Measurements from ENCODE around the gene NYAP2.
A peak's percentile ranks its signal among the peaks of the same experiment; 100 is the strongest.

NYAP2 gene

GRCh38 chr2:225399504-225399903, at the start of gene NYAP2:
NYAP2 (plus strand) TSS chr2:225399710; CDS start chr2:225408881, 9,171 bp downstream.
- DNase-seq = no peak

DNA sequence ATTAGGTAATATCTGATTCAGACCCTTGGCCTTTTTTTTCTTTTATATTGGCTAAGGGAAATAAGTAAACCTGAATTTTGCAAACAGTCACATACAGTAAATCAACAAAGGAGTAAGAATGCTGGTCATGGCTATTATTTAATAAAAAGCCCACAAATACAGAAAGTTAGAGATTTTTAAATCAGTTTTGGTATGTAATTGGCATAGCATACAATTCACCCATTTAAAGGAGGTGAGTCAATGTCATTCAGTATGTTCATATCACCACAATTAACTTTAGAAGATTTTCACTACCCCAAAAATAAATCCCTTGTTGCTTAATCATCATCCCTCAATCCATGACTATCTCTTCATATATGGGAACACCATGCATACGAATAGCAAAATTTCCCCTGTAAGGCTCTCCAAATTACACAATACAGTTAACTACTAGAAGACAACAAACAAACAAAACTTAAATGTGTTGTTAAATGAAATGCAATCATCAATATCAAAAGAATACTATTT, 45.9 kb upstream of the NYAP2 start:
- DNase-seq = peak; percentile 26

- peak; percentile 77 for DNase-seq
Measured at GRCh38 chr2:225354281-225354774, 45.2 kb upstream of the NYAP2 start.

GRCh38 chr2:225355788-225356187, 43.7 kb upstream of the NYAP2 start:
- DNase-seq = no peak

GRCh38 chr2:225366731-225367130, 32.8 kb upstream of the NYAP2 start:
- DNase-seq = peak; percentile 3

DNA sequence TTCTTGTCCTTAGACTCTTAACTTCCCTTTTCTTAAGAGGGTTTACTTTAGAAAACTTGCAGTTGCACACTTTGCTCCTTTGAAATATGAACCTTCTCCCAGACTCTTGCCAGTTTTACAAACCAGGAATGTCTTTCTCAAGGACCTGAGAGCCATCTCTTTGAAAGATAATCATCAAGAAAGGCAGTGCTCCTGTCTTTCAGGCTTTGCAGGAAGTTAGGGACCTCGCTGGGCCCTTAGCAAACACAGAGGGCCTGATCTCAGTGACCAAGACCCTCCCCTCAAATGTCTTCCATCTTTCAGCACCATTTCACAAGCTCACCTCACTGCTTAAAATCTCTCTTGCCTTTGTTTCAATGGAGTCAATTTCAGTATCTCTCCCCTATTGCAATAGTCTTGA, 32.0 kb upstream of the NYAP2 start:
- no peak for DNase-seq

DNA sequence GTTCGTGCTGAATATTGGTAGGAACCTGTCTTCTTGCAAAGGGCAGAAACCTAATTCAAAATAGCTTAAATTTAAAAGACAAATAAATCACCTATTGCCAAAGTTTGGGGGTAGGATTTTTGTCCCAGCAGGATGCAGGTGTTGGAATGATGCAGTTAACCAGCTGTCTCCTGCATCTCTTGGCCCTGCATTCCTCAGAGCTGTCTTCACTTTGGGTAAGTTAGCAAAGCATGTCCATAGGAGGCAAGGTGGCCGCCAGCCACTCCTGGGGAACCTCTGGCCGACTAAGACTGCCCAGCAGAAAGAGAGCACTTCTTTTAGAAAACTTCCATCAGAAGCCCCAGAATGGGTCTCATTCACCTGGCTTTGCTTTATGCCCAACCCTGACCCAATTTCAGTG, 20.5 kb upstream of the NYAP2 start:
- DNase-seq = no peak

DNA sequence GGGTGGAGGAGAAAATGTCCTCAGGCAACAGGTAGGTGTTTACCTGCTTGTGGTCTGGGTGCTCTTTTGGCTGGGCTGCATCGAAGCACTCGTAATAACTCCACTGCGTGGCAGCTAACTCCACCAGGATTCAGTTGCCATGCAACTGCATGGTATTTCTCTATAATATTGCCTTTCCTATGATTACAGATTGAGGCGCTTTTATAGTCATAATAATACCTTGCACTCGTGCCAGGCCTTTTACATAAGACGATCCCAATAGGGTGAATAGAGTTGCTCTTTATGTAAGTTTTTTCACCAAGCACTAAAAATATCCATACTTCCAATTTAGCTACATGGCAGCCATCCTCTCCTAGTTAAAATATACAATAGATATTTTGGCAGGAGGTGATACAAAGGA, 19.7 kb upstream of the NYAP2 start:
- DNase-seq = no peak

GRCh38 chr2:225381609-225382008, 17.9 kb upstream of the NYAP2 start:
- no peak for DNase-seq

GRCh38 chr2:225398372-225398771, 1.1 kb upstream of the NYAP2 start:
- no peak for DNase-seq

GRCh38 chr2:225400060-225400511, 576 bp downstream of the NYAP2 start:
- DNase-seq = peak; percentile 55

GRCh38 chr2:225400546-225401400, 1.3 kb downstream of the NYAP2 start:
- no peak for DNase-seq

GRCh38 chr2:225402210-225402776, 2.8 kb downstream of the NYAP2 start:
- DNase-seq = no peak

DNA sequence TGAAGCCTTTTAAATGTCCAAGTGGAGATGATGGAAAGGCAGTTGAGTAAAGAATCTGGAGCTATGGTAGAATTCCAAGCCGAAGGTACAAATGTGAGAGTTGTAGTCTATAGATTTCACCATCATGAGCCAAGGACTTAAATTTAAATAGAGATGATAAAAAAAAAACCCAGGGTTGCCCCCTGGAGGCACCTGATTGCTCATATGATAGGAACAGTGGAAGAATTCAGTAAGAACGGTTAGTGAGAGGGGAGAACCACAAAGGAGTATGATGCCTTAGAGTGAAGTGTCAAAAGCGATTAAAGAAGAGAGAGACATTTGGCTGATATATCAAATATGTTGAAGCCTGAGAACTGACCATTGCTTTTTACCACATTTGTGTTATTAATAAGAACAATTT, 11.9 kb downstream of the NYAP2 start:
- DNase-seq = no peak

DNA sequence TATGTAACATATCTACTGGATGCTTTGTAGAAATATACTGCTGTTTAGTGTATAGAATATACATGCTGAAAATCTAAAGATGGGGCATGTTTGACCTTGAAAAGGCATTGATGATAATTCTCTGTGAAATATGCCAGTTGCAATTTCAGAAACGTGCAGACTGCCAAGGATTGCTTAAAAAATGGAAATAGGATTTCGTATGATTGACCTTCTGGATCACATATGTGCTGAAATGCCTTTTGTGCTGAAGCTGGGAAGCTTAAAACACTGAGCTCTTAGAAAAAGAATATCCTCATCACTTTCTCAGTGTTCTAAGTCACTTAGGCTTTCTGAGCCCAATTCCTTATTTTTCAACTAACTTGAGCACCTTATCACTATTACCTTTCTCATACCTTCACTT, 14.3 kb downstream of the NYAP2 start:
- DNase-seq = no peak

DNA sequence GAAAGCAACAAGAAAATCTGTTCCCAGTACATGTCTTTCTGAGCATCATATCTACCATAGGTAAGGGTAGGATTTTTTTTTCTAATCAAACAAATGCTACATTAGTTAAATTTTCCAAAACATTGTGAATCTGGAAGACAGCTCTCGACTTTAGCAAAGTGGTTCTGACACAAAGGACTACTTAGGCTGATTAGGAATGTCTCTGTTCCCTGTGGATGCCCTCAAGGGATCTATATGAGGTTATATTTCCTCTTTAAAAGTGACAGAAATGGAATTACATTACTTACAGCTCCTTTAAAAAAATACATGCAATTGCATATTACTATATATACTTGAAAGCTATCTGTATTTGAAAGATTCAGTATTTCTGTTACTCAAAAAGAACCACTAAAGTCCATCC, 15.4 kb downstream of the NYAP2 start:
- DNase-seq = no peak

GRCh38 chr2:225415341-225415740, 15.8 kb downstream of the NYAP2 start:
- no peak for DNase-seq

DNA sequence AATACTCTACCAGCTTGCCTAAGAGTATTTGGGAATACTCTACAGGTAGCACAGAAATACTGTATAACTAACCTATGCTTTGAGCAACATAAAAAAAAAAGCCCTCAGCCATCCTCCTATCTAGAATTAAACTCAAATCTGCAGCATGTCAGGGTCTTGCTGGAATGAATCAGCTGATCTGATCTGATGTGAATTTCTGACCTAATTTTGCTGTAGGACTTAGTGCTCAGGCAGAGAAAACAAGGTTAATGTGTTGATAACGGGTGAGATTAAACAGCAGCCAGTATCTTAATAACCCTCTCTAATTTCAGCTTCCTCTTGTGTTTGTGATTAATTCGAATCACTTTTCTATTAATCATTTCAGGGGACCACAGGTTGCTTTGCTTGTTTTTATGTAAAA, 16.3 kb downstream of the NYAP2 start:
- DNase-seq = no peak

DNA sequence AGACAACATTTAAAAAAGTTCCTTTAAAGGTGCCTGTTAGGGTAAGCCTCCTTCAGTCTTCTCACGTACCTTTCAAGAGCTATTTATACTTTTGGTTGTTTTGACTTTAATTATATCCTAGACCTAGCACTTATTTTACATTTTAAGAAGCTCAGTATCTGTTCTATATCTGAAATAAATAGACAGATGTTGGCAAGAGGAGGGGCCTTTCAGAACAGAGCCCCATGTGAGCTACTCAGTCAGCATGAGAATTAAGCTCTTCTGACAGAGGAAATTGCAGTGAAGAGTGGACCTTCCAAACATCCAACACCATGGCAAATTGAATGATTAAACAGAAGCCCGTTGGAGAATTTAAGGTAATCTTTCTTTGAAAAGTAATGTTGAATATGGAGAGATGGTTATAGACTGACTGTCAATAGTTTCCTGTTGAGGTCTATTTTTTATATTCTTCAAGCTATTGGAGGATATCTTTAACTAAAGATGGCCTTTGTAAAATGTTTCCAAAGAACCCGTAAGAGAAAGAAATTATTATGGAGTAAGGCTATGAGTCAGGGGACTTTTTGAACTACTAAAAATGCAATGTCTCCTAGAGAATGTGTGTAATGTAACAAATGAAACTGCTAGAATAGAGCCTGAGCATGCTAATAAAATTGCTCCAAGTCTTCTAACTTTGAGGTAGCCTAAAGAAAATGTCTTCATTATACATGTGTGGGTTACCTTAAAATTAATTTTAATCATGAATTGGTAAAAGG, 17.3 kb downstream of the NYAP2 start:
- no peak for DNase-seq

DNA sequence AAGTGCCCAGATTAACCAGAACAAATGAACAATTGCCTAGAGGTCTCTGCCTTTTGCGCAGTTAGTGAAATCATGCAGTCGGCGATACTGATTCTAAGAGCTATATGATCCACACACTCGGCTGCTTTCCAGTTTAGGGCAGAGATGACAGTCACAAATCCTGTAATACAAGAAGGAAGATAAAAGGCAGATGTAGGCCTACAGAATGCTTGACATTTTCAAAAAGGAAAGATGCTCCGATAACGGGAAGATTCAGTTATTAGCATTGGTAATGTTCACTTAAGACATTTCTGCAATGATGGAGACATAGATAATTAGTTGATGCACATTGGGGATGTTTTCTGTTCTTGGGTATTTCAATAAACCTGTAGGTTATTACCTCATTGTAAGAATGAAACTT, 19.5 kb downstream of the NYAP2 start:
- no peak for DNase-seq

DNA sequence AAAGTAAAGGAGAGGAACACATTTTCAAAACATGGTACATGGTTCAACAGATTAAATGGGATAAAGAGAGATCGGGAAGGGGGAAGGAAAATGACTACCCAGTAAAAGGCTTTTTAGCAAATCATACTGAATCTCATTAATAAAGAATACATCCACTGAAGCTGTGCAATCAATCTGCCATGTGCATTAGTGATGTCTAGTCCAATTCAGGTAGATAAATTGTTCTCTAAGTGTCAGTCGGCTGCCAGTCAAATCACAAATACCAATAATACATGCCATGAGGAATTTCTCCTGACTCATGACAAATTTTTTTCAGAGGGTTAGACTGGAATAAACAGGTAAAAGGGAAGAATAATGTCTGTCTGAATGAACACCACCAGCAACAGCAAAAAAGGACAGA, 22.6 kb downstream of the NYAP2 start:
- no peak for DNase-seq

GRCh38 chr2:225425284-225425683, 25.8 kb downstream of the NYAP2 start:
- DNase-seq = no peak

GRCh38 chr2:225428360-225428759, 28.9 kb downstream of the NYAP2 start:
- no peak for DNase-seq
